ENCODE results near the gene SMIM10L2A.

The SMIM10L2A gene

GRCh38 chrX:135425026-135425965 is 3.6 kb downstream of the SMIM10L2A start:
- no peak overlapping the region for H3K4me3 Mint-ChIP-seq
- H3K27ac Mint-ChIP-seq (ENCODE audit: low read depth), result no peak overlapping the region
- no peaks in the 10 kb centered on the region for H3K9me3 Mint-ChIP-seq
- DNase-seq (ENCODE audit: low spot score in 2 of 2) (no peak), ATAC-seq (replicated peaks; ENCODE audit: extremely low read depth, poor library complexity, severe bottlenecking) (no peak)
- no peaks in the 10 kb centered on the region for H3K36me3 Mint-ChIP-seq (ENCODE audit: insufficient read depth)
- H3K27me3 Mint-ChIP-seq, result peaks cover 10% of the 10 kb centered on the region
- H3K4me1 Mint-ChIP-seq, result peaks cover 6% of the 10 kb centered on the region

- DNase-seq (ENCODE audit: low spot score in 2 of 2) (no peak), ATAC-seq (replicated peaks; ENCODE audit: extremely low read depth, poor library complexity, severe bottlenecking) (no peak)
- Mint-ChIP-seq H3K36me3 (ENCODE audit: insufficient read depth) (no peaks in the 10 kb centered on the region), H3K4me1 (no peaks in the 10 kb centered on the region), H3K27ac (ENCODE audit: low read depth) (no peak overlapping the region), H3K27me3 (peaks cover 27% of the 10 kb centered on the region), H3K4me3 (no peak overlapping the region), H3K9me3 (peaks cover 7% of the 10 kb centered on the region)
These were observed 7.7 kb downstream of the SMIM10L2A start for GRCh38 chrX:135429429-135429828.

- Mint-ChIP-seq H3K9me3 (peaks cover 7% of the 10 kb centered on the region), H3K27ac (ENCODE audit: low read depth) (no peak overlapping the region), H3K4me1 (no peaks in the 10 kb centered on the region), H3K27me3 (peaks cover 27% of the 10 kb centered on the region), H3K36me3 (ENCODE audit: insufficient read depth) (no peaks in the 10 kb centered on the region), H3K4me3 (no peak overlapping the region)
- ATAC-seq (replicated peaks; ENCODE audit: extremely low read depth, poor library complexity, severe bottlenecking) (no peak), DNase-seq (ENCODE audit: low spot score in 2 of 2) (no peak)
These were observed 10.1 kb downstream of the SMIM10L2A start for GRCh38 chrX:135431886-135432285.

GRCh38 chrX:135432453-135432852 is 10.7 kb downstream of the SMIM10L2A start:
- Mint-ChIP-seq H3K27me3 (peaks cover 27% of the 10 kb centered on the region), H3K4me1 (no peaks in the 10 kb centered on the region), H3K27ac (ENCODE audit: low read depth) (no peak overlapping the region), H3K4me3 (no peak overlapping the region), H3K9me3 (peaks cover 7% of the 10 kb centered on the region), H3K36me3 (ENCODE audit: insufficient read depth) (no peaks in the 10 kb centered on the region)
- ATAC-seq (replicated peaks; ENCODE audit: extremely low read depth, poor library complexity, severe bottlenecking) (no peak), DNase-seq (ENCODE audit: low spot score in 2 of 2) (no peak)

DNA sequence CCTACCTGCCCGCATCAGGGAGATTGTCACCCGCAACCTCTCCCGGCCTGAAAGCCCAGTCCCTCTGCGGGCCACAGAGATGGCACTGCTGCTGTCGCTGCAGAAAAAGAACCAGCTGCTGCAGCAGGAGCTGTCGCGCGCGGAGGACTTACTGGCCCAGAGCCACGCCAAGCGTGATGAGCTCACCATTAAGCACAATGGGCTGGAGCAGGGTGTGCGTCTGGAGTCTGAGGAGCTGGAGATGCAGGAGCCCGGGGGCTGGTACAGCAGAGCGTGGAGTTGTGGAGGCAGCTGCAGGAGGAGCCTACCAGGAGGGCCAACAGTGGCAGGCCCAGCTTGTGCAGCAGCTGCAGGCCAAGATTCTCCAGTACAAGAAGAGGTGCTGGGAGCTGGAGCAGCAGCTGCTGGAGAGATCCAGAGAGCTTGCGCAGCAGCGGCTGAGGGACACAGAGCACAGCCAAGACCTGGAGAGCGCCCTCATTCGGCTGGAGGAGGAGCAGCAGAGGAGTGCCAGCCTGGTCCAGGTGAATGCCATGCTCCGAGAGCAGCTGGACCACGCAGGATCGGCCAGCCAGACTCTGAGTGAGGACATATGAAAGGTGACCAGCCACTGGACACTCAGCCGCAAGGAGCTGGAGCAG is 11.3 kb downstream of the SMIM10L2A start:
- H3K27ac Mint-ChIP-seq (ENCODE audit: low read depth), result no peak overlapping the region
- H3K4me1 Mint-ChIP-seq, result no peaks in the 10 kb centered on the region
- DNase-seq (ENCODE audit: low spot score in 2 of 2) (no peak), ATAC-seq (replicated peaks; ENCODE audit: extremely low read depth, poor library complexity, severe bottlenecking) (no peak)
- H3K27me3 Mint-ChIP-seq, result peaks cover 27% of the 10 kb centered on the region
- H3K9me3 Mint-ChIP-seq, result peaks cover 7% of the 10 kb centered on the region
- H3K36me3 Mint-ChIP-seq (ENCODE audit: insufficient read depth), result no peaks in the 10 kb centered on the region
- H3K4me3 Mint-ChIP-seq, result no peak overlapping the region

- ATAC-seq (replicated peaks; ENCODE audit: extremely low read depth, poor library complexity, severe bottlenecking), result no peak
- no peak overlapping the region for H3K27ac Mint-ChIP-seq (ENCODE audit: low read depth)
- H3K9me3 Mint-ChIP-seq, result peaks cover 7% of the 10 kb centered on the region
- peaks cover 27% of the 10 kb centered on the region for H3K27me3 Mint-ChIP-seq
- DNase-seq (ENCODE audit: low spot score in 2 of 2), result no peak
- no peaks in the 10 kb centered on the region for H3K36me3 Mint-ChIP-seq (ENCODE audit: insufficient read depth)
- no peak overlapping the region for H3K4me3 Mint-ChIP-seq
- no peaks in the 10 kb centered on the region for H3K4me1 Mint-ChIP-seq
These were observed 11.9 kb downstream of the SMIM10L2A start for GRCh38 chrX:135433531-135434257.

GRCh38 chrX:135434258-135435138 is 12.8 kb downstream of the SMIM10L2A start:
- no peak overlapping the region for H3K27ac Mint-ChIP-seq (ENCODE audit: low read depth)
- no peaks in the 10 kb centered on the region for H3K4me1 Mint-ChIP-seq
- peaks cover 25% of the 10 kb centered on the region for H3K27me3 Mint-ChIP-seq
- H3K36me3 Mint-ChIP-seq (ENCODE audit: insufficient read depth), result no peaks in the 10 kb centered on the region
- no peak for DNase-seq (ENCODE audit: low spot score in 2 of 2)
- H3K4me3 Mint-ChIP-seq, result no peak overlapping the region
- ATAC-seq (replicated peaks; ENCODE audit: extremely low read depth, poor library complexity, severe bottlenecking), result no peak
- peaks cover 7% of the 10 kb centered on the region for H3K9me3 Mint-ChIP-seq

DNA sequence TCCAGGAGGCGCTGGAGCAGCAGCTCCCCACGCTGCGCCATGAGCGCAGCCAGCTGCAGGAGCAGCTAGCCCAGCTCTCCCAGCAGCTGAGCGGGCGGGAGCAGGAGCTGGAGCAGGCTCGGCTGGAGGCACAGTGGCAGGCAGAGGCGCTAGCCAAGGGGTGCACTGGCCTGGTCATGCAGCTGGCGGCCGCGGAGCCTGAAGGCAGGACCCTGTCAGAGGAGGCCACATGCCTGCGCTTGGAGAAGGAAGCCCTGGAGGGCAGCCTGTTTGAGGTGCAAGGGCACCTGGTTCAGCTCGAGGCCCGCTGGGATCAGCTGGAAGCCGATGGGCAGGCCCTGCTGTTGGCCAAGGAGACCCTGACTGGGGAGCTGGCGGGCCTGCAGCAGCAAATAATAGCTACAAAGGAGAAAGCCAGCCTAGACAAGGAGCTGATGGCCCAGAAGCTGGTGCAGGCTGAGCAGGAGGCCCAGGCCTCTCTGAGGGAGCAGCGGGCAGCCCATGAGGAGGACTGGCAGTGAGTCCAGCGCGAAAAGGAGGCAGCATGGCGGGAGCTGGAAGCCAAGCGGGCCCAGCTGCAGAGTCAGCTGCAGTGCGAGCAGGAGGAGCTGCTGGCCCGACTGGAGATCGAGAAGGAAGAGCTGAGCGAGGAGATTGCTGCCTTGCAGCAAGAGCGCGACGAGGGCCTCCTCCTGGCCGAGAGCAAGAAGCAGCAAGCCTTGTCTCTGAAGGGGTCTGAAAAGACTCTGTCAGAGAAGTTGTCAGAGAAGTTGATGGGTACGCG is 13.6 kb downstream of the SMIM10L2A start:
- Mint-ChIP-seq H3K4me3 (no peak overlapping the region), H3K27me3 (peaks cover 17% of the 10 kb centered on the region), H3K27ac (ENCODE audit: low read depth) (no peak overlapping the region), H3K9me3 (peaks cover 7% of the 10 kb centered on the region), H3K4me1 (no peaks in the 10 kb centered on the region), H3K36me3 (ENCODE audit: insufficient read depth) (no peaks in the 10 kb centered on the region)
- DNase-seq (ENCODE audit: low spot score in 2 of 2), result no peak
- ATAC-seq (replicated peaks; ENCODE audit: extremely low read depth, poor library complexity, severe bottlenecking), result no peak

GRCh38 chrX:135435933-135436332 is 14.2 kb downstream of the SMIM10L2A start:
- no peaks in the 10 kb centered on the region for H3K36me3 Mint-ChIP-seq (ENCODE audit: insufficient read depth)
- peaks cover 7% of the 10 kb centered on the region for H3K9me3 Mint-ChIP-seq
- H3K4me3 Mint-ChIP-seq, result no peak overlapping the region
- H3K27ac Mint-ChIP-seq (ENCODE audit: low read depth), result no peak overlapping the region
- ATAC-seq (replicated peaks; ENCODE audit: extremely low read depth, poor library complexity, severe bottlenecking) (no peak), DNase-seq (ENCODE audit: low spot score in 2 of 2) (no peak)
- peaks cover 11% of the 10 kb centered on the region for H3K27me3 Mint-ChIP-seq
- no peaks in the 10 kb centered on the region for H3K4me1 Mint-ChIP-seq

DNA sequence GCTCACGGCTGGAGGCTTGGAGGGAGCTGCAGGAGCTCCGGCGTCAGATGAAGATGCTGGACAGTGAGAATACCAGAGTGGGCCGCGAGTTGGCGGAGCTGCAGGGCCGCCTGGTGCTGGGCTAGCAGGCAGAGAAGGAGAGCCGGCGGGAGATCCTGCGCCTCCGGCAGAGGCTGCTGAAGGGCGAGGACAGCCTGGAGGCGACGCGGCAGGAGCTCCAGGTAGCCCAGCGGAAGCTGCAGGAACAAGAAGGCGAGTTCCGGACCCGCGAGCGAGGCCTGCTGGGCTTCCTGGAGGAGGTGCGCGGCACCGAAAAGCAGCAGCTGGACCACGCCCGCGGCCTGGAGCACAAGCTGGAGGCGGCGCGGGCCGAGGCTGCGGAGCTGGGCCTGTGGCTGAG is 14.7 kb downstream of the SMIM10L2A start:
- H3K4me3 Mint-ChIP-seq, result no peak overlapping the region
- DNase-seq (ENCODE audit: low spot score in 2 of 2), result no peak
- no peaks in the 10 kb centered on the region for H3K4me1 Mint-ChIP-seq
- no peak for ATAC-seq (replicated peaks; ENCODE audit: extremely low read depth, poor library complexity, severe bottlenecking)
- H3K27me3 Mint-ChIP-seq, result peaks cover 6% of the 10 kb centered on the region
- no peaks in the 10 kb centered on the region for H3K36me3 Mint-ChIP-seq (ENCODE audit: insufficient read depth)
- no peak overlapping the region for H3K27ac Mint-ChIP-seq (ENCODE audit: low read depth)
- H3K9me3 Mint-ChIP-seq, result peaks cover 3% of the 10 kb centered on the region

GRCh38 chrX:135436966-135437866 is 15.5 kb downstream of the SMIM10L2A start:
- no peaks in the 10 kb centered on the region for H3K36me3 Mint-ChIP-seq (ENCODE audit: insufficient read depth)
- H3K27me3 Mint-ChIP-seq, result no peaks in the 10 kb centered on the region
- no peak overlapping the region for H3K27ac Mint-ChIP-seq (ENCODE audit: low read depth)
- H3K4me1 Mint-ChIP-seq, result no peaks in the 10 kb centered on the region
- no peaks in the 10 kb centered on the region for H3K9me3 Mint-ChIP-seq
- ATAC-seq (replicated peaks; ENCODE audit: extremely low read depth, poor library complexity, severe bottlenecking) (no peak), DNase-seq (ENCODE audit: low spot score in 2 of 2) (no peak)
- no peak overlapping the region for H3K4me3 Mint-ChIP-seq

All from central memory CD8-positive, alpha-beta T cell (primary cell).